Stimulated activated CD4-positive, alpha-beta T cell treated with anti-CD3 and anti-CD28 coated beads, Interleukin-15, amount 100 ng/mL, for 24 hours (primary cell): ENCODE results near the gene CLIC1.
A peak's percentile ranks its signal among the peaks of the same experiment; 100 is the strongest.

Source experiments
- DNase-seq: peaks from one replicate; pipeline ENCODE4 v3.0.0-alpha.2; 2020

CLIC1 gene

DNA sequence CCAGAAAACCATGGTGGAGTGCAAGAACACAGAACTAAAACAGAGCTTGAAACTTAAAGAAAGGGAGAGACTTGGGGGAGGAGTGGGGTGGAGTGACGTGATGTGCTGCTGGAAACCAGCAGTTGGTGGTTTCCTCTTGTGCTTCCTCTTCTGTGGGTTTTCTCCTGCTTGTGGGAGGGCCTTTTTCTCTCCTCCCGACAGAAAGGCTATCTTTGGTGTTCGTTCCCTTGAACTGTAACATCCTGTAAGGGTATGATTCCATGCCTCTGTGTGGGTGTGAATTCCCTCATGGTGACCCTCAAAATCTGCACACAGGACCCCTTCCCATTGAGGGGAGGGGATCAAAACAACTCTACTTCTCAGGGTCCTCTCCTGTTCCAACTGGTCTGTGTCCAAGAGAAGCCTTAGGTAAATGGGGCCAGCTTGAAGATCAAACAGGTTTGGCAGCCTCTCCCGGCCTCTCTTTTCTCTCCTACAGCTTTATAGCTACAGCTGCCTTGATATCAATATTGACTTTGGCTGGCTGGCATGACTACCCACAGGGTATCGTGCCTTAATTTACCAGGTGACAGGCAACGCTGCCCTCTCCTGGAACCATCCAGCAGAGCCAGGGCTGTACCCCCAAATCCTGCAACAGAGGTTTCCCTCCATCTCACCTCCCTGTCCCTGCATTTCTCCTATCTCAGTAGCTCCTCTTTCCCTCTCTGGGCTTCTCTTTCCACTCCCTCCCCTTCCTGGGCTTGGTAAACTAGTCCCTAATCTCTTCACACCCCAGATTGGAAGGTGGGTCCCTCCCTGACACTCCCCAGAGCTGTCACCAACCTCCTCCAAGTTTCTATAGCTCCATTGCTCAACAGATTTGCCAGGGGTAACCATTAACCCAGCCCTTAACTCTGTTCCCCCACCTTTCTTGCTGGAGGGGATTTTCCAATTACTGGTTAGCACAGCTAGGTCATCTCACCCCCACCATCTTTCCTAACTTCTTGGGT, 2.0 kb upstream of the CLIC1 start:
- DNase-seq = peak; percentile 79

DNA sequence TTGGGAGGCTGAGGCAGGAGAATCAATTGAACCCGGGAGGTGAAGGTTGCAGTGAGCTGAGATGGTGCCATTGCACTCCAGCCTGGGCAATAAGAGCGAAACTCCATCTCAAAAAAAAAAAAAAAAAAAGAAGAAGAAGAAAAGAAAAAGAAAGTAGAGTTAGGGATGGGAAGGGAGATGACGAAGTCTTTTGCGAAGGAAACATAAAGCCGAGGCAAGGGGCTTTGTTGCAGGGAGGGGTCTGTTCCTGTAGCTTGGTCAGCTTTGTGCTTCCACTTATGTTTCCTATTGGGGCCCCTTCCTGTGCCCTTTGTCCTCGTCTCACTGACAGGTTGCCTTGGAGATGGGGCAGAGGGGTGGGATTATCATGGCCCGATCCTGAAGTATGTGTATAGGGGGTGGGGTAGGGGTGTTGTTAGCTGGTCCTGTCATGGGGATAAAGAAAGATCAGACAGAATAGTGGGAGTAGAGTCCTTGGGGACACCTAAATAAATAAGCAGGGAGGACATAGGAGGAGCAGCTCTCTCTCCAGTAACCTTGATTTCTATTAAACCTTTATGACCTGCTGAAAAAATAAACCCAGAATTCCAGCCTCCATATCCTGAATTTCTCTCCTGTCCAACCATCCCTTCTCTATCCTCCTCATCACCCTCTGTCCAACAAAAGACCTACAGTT, 1.1 kb upstream of the CLIC1 start:
- no peak for DNase-seq

GRCh38 chr6:31736768-31737314, 511 bp upstream of the CLIC1 start:
- DNase-seq = no peak

DNA sequence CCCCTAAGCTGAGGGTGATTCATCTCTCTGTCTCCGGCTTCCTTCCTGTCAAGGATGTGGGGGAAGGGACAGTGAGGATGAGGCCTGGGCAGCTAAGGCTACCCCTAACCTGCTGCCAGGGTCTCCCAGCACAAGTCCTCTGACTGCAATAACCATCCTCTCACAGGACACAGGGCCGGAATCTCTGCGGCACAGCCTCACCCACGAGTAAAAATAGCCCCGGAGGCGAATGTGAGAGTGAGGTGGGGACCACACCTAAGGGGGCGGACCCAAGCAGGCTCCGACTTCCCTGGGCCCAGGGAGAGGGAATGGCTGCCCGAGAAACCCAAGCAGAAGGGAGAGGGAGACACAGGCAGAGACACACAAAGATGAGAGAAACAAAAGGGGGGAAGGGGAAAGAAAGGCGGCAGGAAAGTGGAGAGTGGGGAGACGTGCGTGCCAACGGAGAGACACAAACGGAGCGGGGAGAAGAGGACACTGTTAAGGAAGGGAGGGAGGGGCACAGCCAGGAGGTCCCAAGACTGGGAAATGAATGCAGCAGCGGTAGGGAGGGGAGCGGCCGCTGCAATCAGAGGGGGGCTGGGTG, 1.4 kb downstream of the CLIC1 start:
- peak; percentile 69 for DNase-seq

DNA sequence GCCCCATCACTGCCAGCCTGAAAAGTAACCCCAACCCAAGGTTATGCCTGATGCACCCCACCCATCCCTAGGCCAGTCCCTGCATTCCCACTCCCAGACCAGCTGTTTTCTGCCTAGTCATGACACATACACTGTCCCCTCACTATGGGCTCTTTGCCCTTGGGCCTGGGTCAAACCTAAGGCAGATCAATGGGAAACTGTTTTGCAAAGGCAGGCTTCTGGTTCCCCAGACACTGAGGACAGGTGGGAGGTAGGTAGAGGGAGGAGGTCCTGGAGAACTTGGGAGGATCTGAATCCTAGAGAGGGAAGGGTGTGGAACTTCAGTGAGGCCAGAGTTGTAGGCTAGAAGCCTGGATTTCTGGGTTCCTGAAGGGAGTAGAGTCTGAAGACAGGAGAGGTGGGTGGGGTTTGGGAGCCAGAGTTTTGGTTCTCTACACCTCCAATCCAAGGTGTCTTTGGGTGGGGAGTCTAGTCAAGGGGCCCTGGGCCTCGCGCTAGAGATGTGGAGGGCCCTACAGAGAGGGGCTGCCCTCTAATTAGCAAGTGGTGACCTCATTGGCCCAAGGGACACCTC, 2.0 kb downstream of the CLIC1 start:
- DNase-seq = no peak

- DNase-seq = no peak
These were observed 2.6 kb downstream of the CLIC1 start for GRCh38 chr6:31733734-31734133.

GRCh38 chr6:31732029-31732428, 4.3 kb downstream of the CLIC1 start:
- DNase-seq = no peak

- DNase-seq = no peak
These were observed 5.7 kb downstream of the CLIC1 start for GRCh38 chr6:31730631-31731086.

DNA sequence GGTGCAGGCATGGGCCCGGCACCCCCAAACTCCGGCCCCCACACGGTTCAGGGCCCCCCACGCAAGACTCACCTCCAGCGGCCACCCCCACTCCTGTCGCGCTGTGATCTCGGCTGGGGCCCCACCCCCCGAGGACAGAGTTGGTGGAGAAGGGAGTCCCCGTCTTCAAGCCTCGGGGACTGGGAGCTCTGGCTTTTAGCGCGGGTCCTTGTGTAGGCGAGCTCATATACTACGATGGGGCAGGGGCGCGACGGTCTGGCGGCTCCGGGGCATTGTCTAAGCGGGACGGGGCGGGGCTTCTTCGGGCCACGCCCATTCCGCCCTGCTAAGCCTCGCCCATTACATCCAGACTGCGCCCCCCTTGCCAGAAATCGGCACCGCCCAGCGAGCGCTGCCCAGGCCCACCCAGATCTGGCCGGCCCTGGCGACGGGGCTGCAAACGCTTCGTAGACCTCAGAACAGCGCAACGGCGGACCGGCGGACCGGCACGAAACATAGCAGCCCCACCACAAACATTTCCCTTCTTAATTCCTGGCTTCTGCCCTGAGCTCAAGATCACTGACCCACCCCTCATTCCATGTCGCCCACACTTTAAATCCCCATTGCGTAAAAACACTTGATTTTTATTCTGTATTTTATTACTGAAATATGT, 6.2 kb downstream of the CLIC1 start:
- DNase-seq = peak; percentile 74

- peak; percentile 87 for DNase-seq
These were observed 6.8 kb downstream of the CLIC1 start for GRCh38 chr6:31729515-31729978.

DNA sequence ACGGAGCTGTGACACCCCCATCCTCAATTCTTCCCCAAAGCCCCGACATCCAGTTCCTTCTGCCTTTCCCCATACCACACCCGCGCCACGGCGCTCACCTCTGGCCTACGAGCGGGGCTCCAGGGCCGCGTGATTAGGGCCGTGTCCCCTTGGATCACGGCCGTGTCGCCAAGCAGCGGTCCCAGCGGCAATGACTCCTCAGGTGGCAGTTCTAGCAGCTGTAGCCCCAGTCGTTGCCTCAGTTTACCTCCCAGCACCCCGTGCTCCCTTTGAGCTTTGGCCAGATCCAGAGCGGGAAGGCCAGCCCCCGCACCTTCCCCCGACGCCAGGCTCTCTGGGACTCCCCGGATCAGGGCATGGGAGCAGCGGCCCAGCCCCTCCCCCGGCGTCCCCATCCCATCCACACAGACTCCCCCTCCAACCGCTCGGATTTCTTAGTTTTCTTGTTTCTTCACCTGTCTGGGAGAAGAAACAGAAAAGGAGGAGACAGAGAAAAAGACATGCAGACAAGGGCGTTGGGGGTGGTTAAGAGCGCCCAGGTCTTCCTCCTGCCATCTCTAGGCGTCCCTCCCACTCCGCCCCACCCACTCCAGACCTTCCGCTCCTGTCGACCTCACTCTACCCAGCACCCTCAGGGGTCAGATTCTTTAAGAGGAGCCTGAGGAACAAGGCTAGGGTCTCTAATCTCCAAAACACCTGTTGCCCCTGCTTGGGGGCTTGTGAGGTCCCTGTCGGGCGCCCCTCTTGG, 7.4 kb downstream of the CLIC1 start, which contains the start of gene DDAH2:
Gene DDAH2 (minus strand): TSS at position 533 of the 748 bp plus-strand sequence. CDS start 138 bp downstream, at position 395.
- DNase-seq = no peak

- DNase-seq = no peak
These were observed 8.3 kb downstream of the CLIC1 start for GRCh38 chr6:31727717-31728671.

DNA sequence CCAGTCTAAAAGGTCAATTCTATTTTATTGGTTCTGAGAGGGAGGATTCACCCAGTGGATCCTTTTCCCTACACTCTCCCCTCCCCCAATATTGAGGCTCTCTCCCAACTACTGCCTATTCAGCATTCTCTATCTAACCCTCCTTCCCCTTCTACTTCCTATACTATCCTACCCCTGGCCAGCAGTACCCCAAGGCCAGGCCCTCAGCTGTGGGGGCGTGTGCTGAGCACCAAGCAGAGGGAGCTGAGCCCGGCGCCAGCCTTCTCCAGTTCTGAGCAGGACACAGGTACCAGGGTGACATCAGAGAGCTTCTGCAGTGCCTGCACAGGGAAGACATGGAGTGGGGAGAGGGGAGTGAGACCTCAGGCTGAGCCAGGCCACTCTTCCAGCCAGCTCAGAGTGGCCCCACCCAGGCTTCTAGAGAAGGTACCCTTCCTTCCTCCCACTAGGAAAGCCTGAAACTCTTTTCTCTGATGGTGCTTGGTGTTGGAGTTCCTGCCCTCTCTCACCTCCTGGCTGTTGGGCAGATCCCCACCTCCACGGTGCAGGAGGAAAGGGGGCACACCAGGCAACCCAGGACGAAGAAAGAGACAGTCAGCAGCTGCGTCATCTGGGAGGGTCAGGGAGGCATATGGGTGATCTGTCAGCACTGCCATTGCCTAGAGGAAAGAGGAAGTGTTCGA, 9.2 kb downstream of the CLIC1 start:
- peak; percentile 27 for DNase-seq

GRCh38 chr6:31725502-31726350, 10.6 kb downstream of the CLIC1 start:
- no peak for DNase-seq

- no peak for DNase-seq
These were observed 12.2 kb downstream of the CLIC1 start for GRCh38 chr6:31723980-31724691.

DNA sequence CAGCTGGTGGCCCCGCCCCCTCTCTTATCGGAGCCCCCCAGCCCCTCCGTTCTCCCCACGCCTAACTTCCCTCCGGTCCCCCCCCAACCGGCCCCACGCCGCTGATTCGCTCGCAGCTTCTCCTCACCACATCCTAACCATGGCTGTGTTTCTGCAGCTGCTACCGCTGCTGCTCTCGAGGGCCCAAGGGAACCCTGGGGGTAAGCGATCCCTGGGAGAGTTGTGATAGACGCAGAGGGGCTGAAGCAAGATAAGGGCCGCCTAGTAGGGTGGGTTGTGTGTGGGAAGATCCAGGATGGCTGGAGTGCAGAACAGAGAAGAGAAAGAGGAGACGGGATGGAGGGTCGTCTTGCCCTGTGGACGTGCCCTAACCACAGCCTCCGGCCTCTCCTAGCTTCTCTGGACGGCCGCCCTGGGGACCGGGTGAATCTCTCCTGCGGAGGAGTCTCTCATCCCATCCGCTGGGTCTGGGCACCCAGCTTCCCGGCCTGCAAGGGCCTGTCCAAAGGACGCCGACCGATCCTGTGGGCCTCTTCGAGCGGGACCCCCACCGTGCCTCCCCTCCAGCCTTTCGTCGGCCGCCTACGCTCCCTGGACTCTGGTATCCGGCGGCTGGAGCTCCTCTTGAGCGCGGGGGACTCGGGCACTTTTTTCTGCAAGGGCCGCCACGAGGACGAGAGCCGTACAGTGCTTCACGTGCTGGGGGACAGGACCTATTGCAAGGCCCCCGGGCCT, 12.9 kb downstream of the CLIC1 start, which contains the start of gene MPIG6B:
Gene MPIG6B (plus strand): TSS at position 129 of the 735 bp plus-strand sequence. CDS start 11 bp downstream, at position 140.
- no peak for DNase-seq

DNA sequence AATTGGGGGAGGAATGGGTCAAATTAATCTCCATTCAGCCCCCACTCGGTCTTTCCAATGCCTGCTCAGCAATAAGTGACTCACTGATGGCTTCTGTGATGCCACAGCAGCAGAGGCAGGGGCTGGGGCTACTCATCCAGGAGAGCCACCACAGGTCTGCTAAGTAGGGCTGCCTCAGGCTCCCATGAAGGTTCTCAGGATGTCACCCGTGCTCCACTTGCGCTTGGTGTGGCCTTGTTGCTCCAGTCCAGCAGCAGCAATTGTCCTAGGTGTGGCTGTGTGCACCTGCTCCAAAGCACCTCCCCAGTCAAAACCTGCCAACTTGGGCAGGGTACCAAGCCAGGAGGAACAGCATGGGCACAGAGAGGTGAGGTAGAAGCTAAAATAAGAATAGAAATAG, 14.2 kb downstream of the CLIC1 start:
- DNase-seq = no peak
